Stomach (tissue), 4 donors: ENCODE measurements around the gene SMC2.

Experiments
- CTCF ChIP-seq, 7 experiments: fragments of 450-650 bp in 4 of 7; fragments of 200-600 bp in 3 of 7; sonication (generic) in 3 of 7; IDR thresholded peaks; one replicate each; pipeline ENCODE4 v1.5.1; 2016 to 2019; ENCODE audit warnings: antibody characterized with exemption in 7 of 7, control low read depth in 2 of 7, mild to moderate bottlenecking in 1 of 7
- POLR2A ChIP-seq, 4 donors: fragments of 450-650 bp; IDR thresholded peaks; one replicate each; pipeline ENCODE4 v1.6.1; 2016; ENCODE audit warnings: antibody characterized with exemption in 4 of 4, control low read depth in 2 of 4, mild to moderate bottlenecking in 1 of 4, moderate library complexity in 1 of 4

GRCh38 chr9:104118916-104119315, 24.8 kb downstream of the SMC2 start:
- TF ChIP-seq POLR2A (IDR thresholded peaks at IDR 0.05) (no peak), CTCF (IDR thresholded peaks at IDR 0.05) (no peak)
